HT-29 (cell line): ENCODE measurements around the gene CCDC24. TPM values are rescaled to one million over a fixed set of nuclear protein-coding genes. Genes with fewer than 3 reads are reported as not detected.

Experiments
- DNase-seq: peaks from one replicate; pipeline ENCODE4 v3.0.0-alpha.2; 2015; ENCODE audit warnings: low spot score
- total RNA-seq: library from RNA; depleted of rRNA; stranded (reverse); fragments of >200 nt; shearing (Covaris generic); gene quantifications from 2 replicates; pipeline ENCODE4 v1.2.3, GENCODE V29; 2014; rRNA removed

CCDC24 gene
- total RNA-seq, 1 experiment from 2014 or later, result 9.2 TPM

DNA sequence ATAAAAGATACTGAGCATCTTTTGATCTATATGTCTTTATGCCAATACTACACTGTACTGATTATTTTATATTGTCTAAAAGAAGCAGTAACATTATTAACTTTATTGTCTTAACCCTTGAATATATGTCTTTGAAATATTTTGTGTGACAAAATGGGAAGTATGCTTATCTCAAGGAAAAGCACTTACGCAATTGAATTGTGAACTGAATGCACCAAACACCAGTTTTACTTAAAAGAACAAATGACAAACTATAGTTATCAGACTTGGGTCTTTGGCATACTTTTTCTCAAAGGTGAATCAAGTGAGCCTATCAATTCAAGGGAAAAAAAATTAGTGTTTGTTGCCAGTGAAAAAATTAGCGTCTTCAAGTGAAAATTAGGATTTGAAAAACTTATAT, 49.0 kb downstream of the CCDC24 start:
- DNase-seq, result no peak

DNA sequence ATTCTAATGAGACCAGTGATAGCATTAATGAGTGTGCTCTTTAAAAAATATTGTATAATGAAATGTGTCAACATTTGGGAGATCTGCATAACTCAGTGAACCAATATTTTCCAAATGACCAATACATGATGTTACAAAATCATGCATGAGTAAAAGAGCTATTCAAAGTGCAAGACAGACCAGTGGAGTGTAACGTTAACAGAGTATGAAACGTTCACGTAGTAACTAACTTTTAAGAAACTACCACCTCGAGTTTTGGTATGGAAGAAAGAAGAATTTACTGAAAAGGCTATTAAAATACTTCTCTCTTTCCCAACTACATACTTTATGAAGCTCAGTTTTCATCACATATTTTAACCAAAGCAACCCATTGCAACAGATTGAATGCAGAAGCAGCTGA, 49.4 kb downstream of the CCDC24 start:
- DNase-seq, result no peak

DNA sequence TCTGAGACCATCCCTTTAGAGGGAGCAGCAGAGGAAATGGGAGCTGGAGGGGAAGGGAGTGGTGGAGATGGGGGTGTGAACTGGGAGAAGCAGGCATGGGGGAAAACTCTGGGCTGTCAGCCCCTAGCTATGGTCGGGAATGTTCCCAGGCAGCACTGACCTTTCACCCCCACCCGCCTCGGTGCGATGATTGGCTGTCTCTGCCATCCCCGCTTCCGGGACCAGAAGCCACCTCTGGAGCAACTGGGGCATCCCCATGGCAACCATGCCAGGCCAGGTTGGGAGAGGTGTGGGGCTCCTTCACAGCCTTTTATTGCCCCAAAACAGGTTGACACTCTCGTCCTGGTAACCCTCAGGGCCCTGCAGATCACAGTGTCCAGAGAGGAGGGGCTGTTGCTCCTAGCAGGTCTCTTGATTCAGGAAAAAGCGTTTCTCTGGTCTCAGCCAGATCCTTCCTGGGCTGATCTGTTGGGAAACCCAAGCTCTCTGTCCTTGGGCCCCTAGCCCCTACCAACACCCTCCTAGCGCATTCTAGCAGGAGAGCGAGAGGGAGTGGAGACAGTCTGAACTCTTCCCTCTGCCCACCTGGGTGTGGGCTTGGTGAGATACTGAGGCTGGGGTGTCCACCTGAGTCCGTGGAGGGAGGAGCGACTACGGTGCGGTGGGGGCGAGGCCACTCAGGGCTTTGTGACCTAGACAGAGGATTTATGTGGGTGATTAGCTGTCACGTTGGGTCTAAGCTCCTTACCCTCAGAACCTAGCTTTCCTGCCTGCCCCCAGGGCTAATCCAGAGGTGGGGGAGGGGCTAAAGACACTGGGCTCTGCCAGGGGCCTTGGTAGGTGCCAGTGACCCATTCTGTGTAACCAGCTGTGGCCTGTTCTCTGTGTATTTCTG, 52.0 kb downstream of the CCDC24 start:
- no peak for DNase-seq

DNA sequence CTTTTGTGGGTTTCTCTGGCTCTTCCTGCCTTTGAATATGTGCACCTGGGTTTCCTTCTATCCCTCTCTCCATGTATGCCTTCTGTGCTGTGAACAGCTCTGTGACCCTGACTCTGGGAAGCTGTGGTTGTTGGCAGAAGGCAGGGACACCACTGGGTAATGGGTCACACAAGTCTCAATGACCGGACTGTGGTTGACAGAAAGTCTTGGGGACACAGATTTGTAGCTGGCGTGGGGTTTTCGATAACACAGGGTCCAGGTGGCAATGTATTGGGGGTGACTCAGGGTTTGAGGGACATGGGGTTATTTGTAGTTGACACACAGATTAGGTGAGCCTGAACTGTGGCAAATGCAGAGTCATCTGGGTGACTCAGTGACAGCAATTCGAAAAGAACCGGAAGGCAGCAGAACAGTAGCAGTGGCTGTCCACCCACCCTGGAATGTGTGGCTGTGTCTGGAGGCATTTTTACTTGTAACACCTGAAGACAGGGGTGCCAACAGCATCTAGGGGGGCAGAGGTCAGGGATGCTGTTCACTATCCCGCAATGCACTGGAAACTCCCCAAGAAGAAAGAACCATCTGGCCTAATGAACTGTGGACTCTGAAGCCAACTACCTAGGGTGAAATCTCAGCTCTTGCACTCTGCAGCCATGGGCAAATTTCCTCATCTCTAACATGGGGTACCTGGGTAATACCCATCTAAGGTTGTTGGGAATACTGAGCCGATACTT, 52.8 kb downstream of the CCDC24 start:
- no peak for DNase-seq

DNA sequence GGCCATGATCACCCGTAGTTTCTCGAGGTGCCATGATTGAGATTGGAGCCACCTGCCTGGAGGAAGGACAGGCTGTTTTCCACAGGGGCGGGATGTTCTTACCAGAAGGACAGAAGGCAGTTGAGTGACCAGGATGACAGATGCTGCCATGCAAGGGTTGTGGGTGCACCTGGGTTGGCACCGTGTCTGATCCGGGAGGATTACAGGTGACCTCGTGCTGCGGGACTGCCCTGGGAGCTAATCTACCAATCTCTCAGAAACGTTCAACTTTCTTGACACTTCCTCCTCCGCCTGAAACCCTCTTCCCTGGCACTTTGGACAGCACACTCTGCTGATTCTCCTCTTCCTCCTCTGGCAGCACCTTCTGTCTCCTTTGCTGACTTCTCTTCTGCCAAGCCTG, 53.7 kb downstream of the CCDC24 start:
- DNase-seq, result no peak

Other genes with a start within 250 kb of the CCDC24 start
- gene ARTN, start 57.8 kb upstream of the CCDC24 start, total RNA-seq, result not detected in 2 replicates
- gene IPO13, start 44.6 kb upstream of the CCDC24 start, total RNA-seq, result 19.1 and 24.6 TPM in 2 replicates
- gene DPH2, start 21.6 kb upstream of the CCDC24 start, total RNA-seq, result 118 and 120 TPM in 2 replicates
- 254 and 277 TPM in 2 replicates for gene ATP6V0B, start 16.6 kb upstream of the CCDC24 start, total RNA-seq
- 153 and 159 TPM in 2 replicates for gene B4GALT2, start 12.4 kb upstream of the CCDC24 start, total RNA-seq
- 1.0 and 1.9 TPM in 2 replicates for gene SLC6A9, start 39.9 kb downstream of the CCDC24 start, total RNA-seq
- not detected in 2 replicates for gene KLF17, start 127.2 kb downstream of the CCDC24 start, total RNA-seq
- not detected in 2 replicates for gene KLF18, start 150.0 kb downstream of the CCDC24 start, total RNA-seq
- gene DMAP1, start 221.9 kb downstream of the CCDC24 start, total RNA-seq, result 29.7 and 43.9 TPM in 2 replicates